Activated CD4-positive, alpha-beta T cell treated with anti-CD3 and anti-CD28 coated beads, Interleukin-2, amount 50 U/mL, for 4 hours (primary cell): Measurements from ENCODE around the gene ACOT6.
"Not testable (repeated sequence)": the region's sequence is repeated elsewhere in the genome, so short reads cannot be mapped to it uniquely, and the experiment has no call there.

Experiments used
- DNase-seq, 2 experiments: peaks; one replicate each; pipeline ENCODE4 v3.0.0-alpha.2; 2020

The ACOT6 gene

DNA sequence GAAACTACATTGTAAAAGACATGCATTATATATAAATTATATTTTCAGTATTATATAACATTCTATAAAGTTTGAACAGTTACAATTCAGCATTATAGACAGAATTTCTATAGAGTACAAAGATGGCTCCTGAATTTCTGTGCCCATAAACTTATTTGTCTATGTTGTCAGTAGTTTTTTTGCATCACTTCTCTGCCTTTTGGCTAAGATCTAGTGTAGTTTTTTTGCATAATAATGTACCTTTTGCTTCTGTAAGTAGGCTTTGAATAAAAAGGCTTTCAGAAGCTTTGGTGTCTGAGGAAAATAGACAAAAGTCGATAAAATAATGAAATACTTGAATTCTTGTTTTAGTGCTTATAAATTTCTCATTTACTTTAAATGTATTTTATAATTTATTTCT lies 43.5 kb downstream of the ACOT6 start:
- no peak for DNase-seq

DNA sequence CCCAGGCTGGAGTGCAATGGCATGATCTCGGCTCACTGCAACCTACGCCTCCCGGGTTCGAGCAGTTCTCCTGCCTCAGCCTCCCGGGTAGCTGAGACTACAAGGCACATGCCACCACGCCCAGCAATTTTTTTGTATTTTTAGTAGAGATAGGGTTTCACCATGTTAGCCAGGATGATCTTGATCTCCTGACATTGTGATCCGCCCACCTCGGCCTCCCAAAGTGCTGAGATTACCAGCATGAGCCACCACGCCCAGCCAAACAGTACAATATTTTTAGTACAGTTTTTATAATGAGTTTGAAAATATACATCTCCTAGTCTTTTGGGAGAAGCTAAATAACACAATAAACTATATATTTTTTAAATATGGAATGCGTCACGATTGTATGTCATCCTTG lies 46.9 kb downstream of the ACOT6 start:
- not testable (repeated sequence) for DNase-seq

DNA sequence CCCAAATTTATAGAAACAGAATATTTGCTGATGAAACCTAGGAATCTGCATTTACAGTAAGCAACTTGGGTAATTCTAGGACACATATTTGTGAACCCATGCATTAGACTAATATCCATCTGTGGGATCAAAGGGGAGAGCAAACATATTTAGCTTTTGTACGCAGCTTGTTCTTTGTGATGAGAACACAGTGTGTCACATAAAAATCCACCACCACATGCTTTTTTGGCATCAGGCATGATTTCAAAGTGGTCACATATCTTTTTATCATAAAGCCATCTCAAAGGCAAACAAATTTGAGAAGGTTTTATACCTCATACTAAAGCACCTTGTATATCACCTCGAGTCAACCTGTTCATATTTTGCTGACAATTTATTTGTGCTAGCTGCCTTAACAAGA lies 48.2 kb downstream of the ACOT6 start:
- DNase-seq: no peak

DNA sequence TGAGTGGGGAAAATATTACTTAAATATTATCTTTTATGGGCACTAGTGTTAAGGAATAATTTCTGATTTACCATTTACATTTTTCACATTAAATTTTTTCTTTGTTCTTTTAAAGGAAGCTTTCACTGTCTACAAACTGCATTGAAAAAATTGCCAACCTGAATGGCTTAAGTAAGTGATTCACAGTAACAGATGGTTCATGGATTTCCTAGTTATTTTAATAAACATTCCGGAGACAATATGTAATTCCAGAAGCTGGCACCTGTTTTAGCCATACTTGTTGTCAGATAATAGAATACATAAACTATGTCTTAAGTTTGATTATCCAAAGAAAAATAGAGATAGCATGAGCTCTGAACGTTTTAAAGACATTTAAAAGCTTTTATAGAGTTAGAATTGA lies 49.6 kb downstream of the ACOT6 start:
- DNase-seq: no peak

DNA sequence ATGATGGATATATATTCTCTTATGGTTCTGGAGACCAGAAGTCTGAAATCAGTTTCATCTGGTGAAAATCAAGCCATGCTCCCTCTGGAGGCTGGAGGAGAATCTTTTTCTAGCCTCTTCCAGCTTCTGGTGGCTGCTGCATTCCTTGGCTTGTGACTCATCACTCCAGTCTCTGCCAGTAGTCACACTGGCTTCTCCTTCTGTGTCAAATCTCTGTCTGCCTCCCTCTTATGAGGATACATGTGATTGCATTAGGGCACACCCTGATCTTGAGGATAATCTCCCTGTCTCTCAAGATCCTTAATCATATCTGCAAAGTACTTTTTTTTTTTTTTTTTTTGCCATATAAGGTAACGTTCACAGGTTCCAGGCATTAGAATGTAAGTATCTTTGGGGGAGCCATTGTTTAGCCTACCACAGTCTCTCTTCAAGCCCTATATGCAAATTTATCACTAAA lies 50.2 kb downstream of the ACOT6 start:
- no peak for DNase-seq

DNA sequence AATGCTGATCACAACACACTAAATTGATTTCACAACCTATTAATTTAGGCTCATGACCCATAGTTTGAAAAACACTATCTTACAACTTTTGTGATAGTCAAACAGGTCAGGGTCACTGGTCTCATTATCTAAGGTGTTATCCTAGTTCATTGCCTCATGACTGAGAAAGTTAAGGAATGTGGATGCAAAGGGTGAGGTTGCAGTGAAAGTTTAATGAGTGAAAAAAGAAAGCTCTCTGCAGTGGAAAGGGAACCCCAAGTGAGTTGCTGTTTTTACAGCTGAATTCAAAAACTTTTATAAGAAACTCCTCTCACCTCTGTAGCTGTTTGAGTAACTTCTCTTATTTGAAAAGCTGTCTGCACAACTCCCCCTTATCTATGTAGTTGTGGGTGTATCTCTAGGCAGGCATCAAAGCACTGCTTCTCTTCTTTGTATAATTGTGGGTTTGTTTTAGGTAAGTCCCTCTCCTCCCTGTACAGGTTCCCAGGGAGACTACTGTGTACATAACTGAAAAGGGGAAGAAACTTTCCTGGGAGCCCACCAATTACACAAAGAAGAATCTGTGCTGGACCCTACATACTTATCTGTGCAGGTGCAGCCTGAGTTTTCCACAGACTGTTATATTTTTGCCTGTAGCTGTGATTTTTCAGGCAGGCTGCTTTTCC lies 51.4 kb downstream of the ACOT6 start:
- no peak for DNase-seq

DNA sequence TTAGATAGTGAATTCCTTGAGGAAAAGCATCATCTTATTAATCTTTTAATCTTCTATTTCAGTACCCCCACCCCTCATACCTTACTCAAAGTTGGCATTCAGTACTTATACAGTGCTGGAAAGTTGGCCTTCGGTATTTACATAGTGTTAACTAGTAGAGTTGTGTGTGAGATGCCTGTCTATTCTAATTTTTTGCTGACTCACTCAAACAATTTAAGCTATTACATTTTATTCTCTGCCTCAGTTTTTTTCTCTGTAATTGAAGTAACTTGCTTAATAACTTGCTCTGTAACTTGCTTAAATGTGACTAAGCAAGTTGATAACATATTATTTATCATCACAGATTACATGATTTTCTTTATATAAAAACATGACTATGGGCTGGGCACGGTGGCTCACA lies 52.8 kb downstream of the ACOT6 start:
- no peak for DNase-seq

DNA sequence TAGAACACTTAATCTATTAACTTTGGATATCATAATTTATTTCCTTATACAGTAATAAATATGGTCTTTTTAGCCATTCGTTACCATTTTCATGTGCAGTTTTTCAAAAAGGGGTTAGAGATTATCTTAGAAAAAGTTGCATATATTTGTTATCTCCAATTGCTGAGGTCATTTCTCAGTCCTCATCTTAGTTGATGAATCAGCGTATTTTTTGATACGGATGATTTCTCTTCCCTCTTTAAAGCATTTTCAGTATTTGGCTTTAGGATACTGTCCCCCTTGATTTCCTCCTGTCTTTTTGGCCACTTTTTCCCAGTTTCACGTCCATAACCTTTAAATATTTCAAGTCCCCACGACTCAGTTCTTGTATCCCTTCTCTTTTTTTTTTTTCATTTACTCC lies 54.3 kb downstream of the ACOT6 start:
- DNase-seq: no peak

DNA sequence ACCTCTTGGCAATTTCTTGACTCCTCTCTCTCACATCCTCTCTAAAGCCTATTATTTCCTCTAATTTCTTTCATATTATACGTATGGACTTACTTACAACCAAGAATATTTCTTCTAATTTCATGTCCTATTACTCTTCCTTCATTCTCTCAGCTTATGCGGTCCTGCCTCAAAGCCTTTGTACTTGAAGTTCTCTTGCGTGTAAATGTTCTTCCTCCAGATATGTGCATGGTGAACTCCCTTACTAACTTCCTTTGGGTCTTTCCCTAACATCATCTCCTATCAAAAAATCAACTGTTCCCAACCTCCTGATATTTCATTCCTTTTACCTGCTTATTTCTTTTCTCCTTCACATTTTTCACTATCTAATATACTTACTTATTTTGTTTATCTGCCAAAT lies 55.5 kb downstream of the ACOT6 start:
- no peak for DNase-seq
